IPS-NIHi11 (cell line): ENCODE data around the gene KRT76.
"Not testable (repeated sequence)": the region's sequence is repeated elsewhere in the genome, so short reads cannot be mapped to it uniquely, and the experiment has no call there.

Experiments used
- DNase-seq: peaks from one replicate; pipeline ENCODE4 v3.0.0; 2012; ENCODE audit warnings: mixed read lengths, low spot score

Gene KRT76

GRCh38 chr12:52796839-52797528 lies 19.8 kb upstream of the KRT76 start:
- DNase-seq, result no peak

GRCh38 chr12:52796429-52796794 lies 19.3 kb upstream of the KRT76 start:
- DNase-seq, result no peak

- DNase-seq, result no peak
Measured at GRCh38 chr12:52795694-52796428, 18.7 kb upstream of the KRT76 start, which contains the start of gene KRT3. Gene KRT3 (minus strand): TSS chr12:52796117. CDS start chr12:52796042, 75 bp downstream.

GRCh38 chr12:52795332-52795674 lies 18.2 kb upstream of the KRT76 start:
- DNase-seq, result not testable (repeated sequence)

- DNase-seq, result no peak
Measured at GRCh38 chr12:52794479-52795331, 17.6 kb upstream of the KRT76 start.

- DNase-seq, result no peak
Measured at GRCh38 chr12:52792185-52793029, 15.3 kb upstream of the KRT76 start.

- no peak for DNase-seq
Measured at GRCh38 chr12:52791271-52792184, 14.4 kb upstream of the KRT76 start.

GRCh38 chr12:52790427-52791270 lies 13.5 kb upstream of the KRT76 start:
- no peak for DNase-seq

- peak; percentile 79 for DNase-seq
Measured at GRCh38 chr12:52789637-52790426, 12.7 kb upstream of the KRT76 start.

GRCh38 chr12:52788876-52789636 lies 11.9 kb upstream of the KRT76 start:
- DNase-seq, result no peak

- no peak for DNase-seq
Measured at GRCh38 chr12:52788192-52788875, 11.2 kb upstream of the KRT76 start.

- DNase-seq, result no peak
Measured at GRCh38 chr12:52787324-52788191, 10.4 kb upstream of the KRT76 start.

- DNase-seq, result no peak
Measured at GRCh38 chr12:52784909-52785308, 7.8 kb upstream of the KRT76 start.

GRCh38 chr12:52783563-52784316 lies 6.6 kb upstream of the KRT76 start:
- no peak for DNase-seq

- no peak for DNase-seq
Measured at GRCh38 chr12:52782502-52782901, 5.4 kb upstream of the KRT76 start.
